ENCODE data around the gene NXT2. TPM values are rescaled to one million over a fixed set of nuclear protein-coding genes. Genes with fewer than 3 reads are reported as not detected.

Gene NXT2
- total RNA-seq: 9.4 to 10.4 TPM (median 10.3 TPM) in 3 replicates

- peaks cover 11% of the 10 kb centered on the region for H3K9me3 Mint-ChIP-seq
- peak within 1 kb of the TSS; percentile 100 for H3K27ac Mint-ChIP-seq
- DNase-seq (ENCODE audit: low spot score in 2 of 2, unreplicated experiment in 2 of 2): peak; percentile 80 to 87
- H3K27me3 Mint-ChIP-seq (ENCODE audit: low read depth): peaks cover 29% of the 10 kb centered on the region
- TF ChIP-seq CTCF (IDR thresholded peaks at IDR 0.05; ENCODE audit: unreplicated experiment): no peak
- peaks cover 10% of the 10 kb centered on the region for H3K4me1 Mint-ChIP-seq
- H3K36me3 Mint-ChIP-seq: peaks cover 2% of the 10 kb centered on the region
- H3K4me3 Mint-ChIP-seq: peak within 1 kb of the TSS; percentile 95
Measured at GRCh38 chrX:109536439-109537323, at the start of gene NXT2. Gene NXT2, plus strand, starts transcription at chrX:109536844. Its CDS starts 163 bp downstream, at chrX:109537007.

- no peaks in the 10 kb centered on the region for H3K4me1 Mint-ChIP-seq
Measured at GRCh38 chrX:109487640-109488039, 49.0 kb upstream of the NXT2 start.

GRCh38 chrX:109489174-109489573 lies 47.5 kb upstream of the NXT2 start:
- H3K9me3 Mint-ChIP-seq: no peaks in the 10 kb centered on the region
- peaks cover 11% of the 10 kb centered on the region for H3K27me3 Mint-ChIP-seq (ENCODE audit: low read depth)
- DNase-seq (ENCODE audit: low spot score in 2 of 2, unreplicated experiment in 2 of 2): no peak
- no peak overlapping the region for H3K4me3 Mint-ChIP-seq
- H3K4me1 Mint-ChIP-seq: no peaks in the 10 kb centered on the region
- TF ChIP-seq CTCF (IDR thresholded peaks at IDR 0.05; ENCODE audit: unreplicated experiment): no peak
- H3K36me3 Mint-ChIP-seq: no peaks in the 10 kb centered on the region
- no peak overlapping the region for H3K27ac Mint-ChIP-seq

More at GRCh38 chrX:109487640-109488039, 49.0 kb upstream of the NXT2 start:
- TF ChIP-seq CTCF (IDR thresholded peaks at IDR 0.05; ENCODE audit: unreplicated experiment): no peak
- Mint-ChIP-seq H3K27ac (no peak overlapping the region), H3K36me3 (no peaks in the 10 kb centered on the region), H3K4me3 (no peak overlapping the region), H3K27me3 (ENCODE audit: low read depth) (peaks cover 8% of the 10 kb centered on the region), H3K9me3 (no peaks in the 10 kb centered on the region)
- no peak for DNase-seq (ENCODE audit: low spot score in 2 of 2, unreplicated experiment in 2 of 2)

- DNase-seq (ENCODE audit: low spot score in 2 of 2, unreplicated experiment in 2 of 2): no peak
- Mint-ChIP-seq H3K4me3 (no peak overlapping the region), H3K27ac (no peak overlapping the region), H3K9me3 (no peaks in the 10 kb centered on the region), H3K27me3 (ENCODE audit: low read depth) (peaks cover 38% of the 10 kb centered on the region), H3K36me3 (no peaks in the 10 kb centered on the region), H3K4me1 (no peaks in the 10 kb centered on the region)
- no peak for TF ChIP-seq CTCF (IDR thresholded peaks at IDR 0.05; ENCODE audit: unreplicated experiment)
Measured at GRCh38 chrX:109498434-109498833, 38.2 kb upstream of the NXT2 start.

GRCh38 chrX:109501176-109501575 lies 35.5 kb upstream of the NXT2 start:
- H3K9me3 Mint-ChIP-seq: no peaks in the 10 kb centered on the region
- no peak overlapping the region for H3K4me3 Mint-ChIP-seq
- DNase-seq (ENCODE audit: low spot score in 2 of 2, unreplicated experiment in 2 of 2): no peak
- H3K27me3 Mint-ChIP-seq (ENCODE audit: low read depth): peaks cover 24% of the 10 kb centered on the region
- no peak for TF ChIP-seq CTCF (IDR thresholded peaks at IDR 0.05; ENCODE audit: unreplicated experiment)
- no peaks in the 10 kb centered on the region for H3K4me1 Mint-ChIP-seq
- H3K27ac Mint-ChIP-seq: no peak overlapping the region
- H3K36me3 Mint-ChIP-seq: no peaks in the 10 kb centered on the region
